Neuronal stem cell (in vitro differentiated cells): ENCODE data around the gene PDZD4.

Experiments used
- DNase-seq: peaks from one replicate; pipeline ENCODE4 v3.0.0-alpha.2; 2013; ENCODE audit warnings: low spot score
- H2AFZ ChIP-seq: one replicate; pipeline ENCODE4 v1.6.1; 2013; ENCODE audit warnings: mild to moderate bottlenecking, low read length, inconsistent platforms
- H2AK5ac ChIP-seq: 2 replicates; pipeline ENCODE4 v1.6.1; 2013; ENCODE audit warnings: low read depth, mild to moderate bottlenecking, inconsistent platforms, low read length, moderate library complexity, mixed read lengths
- H2BK120ac ChIP-seq: 2 replicates; pipeline ENCODE4 v1.6.1; 2013; ENCODE audit warnings: low read depth, mild to moderate bottlenecking, inconsistent platforms, low read length, moderate library complexity, mixed read lengths
- H2BK12ac ChIP-seq: one replicate; pipeline ENCODE4 v1.6.1; 2013; ENCODE audit warnings: low read length, inconsistent platforms
- H2BK15ac ChIP-seq: 2 replicates; pipeline ENCODE4 v1.6.1; 2013; ENCODE audit warnings: mild to moderate bottlenecking, low read length, inconsistent platforms, mixed read lengths
- H2BK5ac ChIP-seq: one replicate; pipeline ENCODE4 v1.6.1; 2013; ENCODE audit warnings: inconsistent platforms, mild to moderate bottlenecking, low read length, moderate library complexity
- H3K14ac ChIP-seq: one replicate; pipeline ENCODE4 v1.6.1; 2013; ENCODE audit warnings: low read length, inconsistent platforms
- H3K18ac ChIP-seq: 2 replicates; pipeline ENCODE4 v1.6.1; 2013; ENCODE audit warnings: low read length, inconsistent platforms
- H3K23ac ChIP-seq: 2 replicates; pipeline ENCODE4 v1.6.1; 2013; ENCODE audit warnings: low read depth, mild to moderate bottlenecking, mixed read lengths, low read length, inconsistent platforms; ENCODE audit not compliant: poor library complexity
- H3K27ac ChIP-seq: replicated peaks from 3 replicates; pipeline ENCODE4 v1.5.1; 2013; ENCODE audit warnings: low read length, inconsistent platforms
- H3K27me3 ChIP-seq, 3 experiments: 2 replicates each; pipeline ENCODE4 v1.6.1; 2013; ENCODE audit warnings: low read length in 3 of 3, mild to moderate bottlenecking in 2 of 3, inconsistent platforms in 1 of 3, low read depth in 1 of 3, mixed read lengths in 1 of 3, moderate library complexity in 1 of 3; ENCODE audit not compliant: control insufficient read depth in 3 of 3, insufficient read depth in 3 of 3
- H3K36me3 ChIP-seq, 2 donors: replicated peaks in 1 of 2; 2 replicates each; pipeline ENCODE4 v1.6.1; 2013; ENCODE audit warnings: low read length in 2 of 2; ENCODE audit not compliant: control insufficient read depth in 2 of 2, insufficient read depth in 2 of 2
- H3K4ac ChIP-seq: 2 replicates; pipeline ENCODE4 v1.6.1; 2013; ENCODE audit warnings: inconsistent platforms, mild to moderate bottlenecking, low read length, moderate library complexity
- H3K4me1 ChIP-seq, 2 donors: 1 replicate in 1 of 2; 2 replicates in 1 of 2; pipeline ENCODE4 v1.6.1; 2013; ENCODE audit warnings: low read length in 2 of 2, low read depth in 1 of 2; ENCODE audit not compliant: control insufficient read depth in 2 of 2, insufficient read depth in 1 of 2
- H3K4me2 ChIP-seq: one replicate; pipeline ENCODE4 v1.6.1; 2013; ENCODE audit warnings: mild to moderate bottlenecking, low read length, inconsistent platforms; ENCODE audit not compliant: insufficient read depth, poor library complexity, severe bottlenecking
- H3K4me3 ChIP-seq, 2 donors: 2 replicates each; pipeline ENCODE4 v1.5.1; 2013; ENCODE audit warnings: low read length in 2 of 2, mild to moderate bottlenecking in 2 of 2, inconsistent platforms in 1 of 2, moderate library complexity in 1 of 2
- H3K79me1 ChIP-seq: one replicate; pipeline ENCODE4 v1.6.1; 2013; ENCODE audit warnings: low read depth, mild to moderate bottlenecking, inconsistent platforms, low read length, moderate library complexity
- H3K9ac ChIP-seq: one replicate; pipeline ENCODE4 v1.6.1; 2013; ENCODE audit warnings: mild to moderate bottlenecking, low read depth, low read length, inconsistent platforms; ENCODE audit not compliant: poor library complexity
- H3K9me3 ChIP-seq, 2 donors: replicated peaks in 1 of 2; 2 replicates each; pipeline versions ENCODE3 to v1.6.1; 2013; ENCODE audit warnings: low read length in 2 of 2, mild to moderate bottlenecking in 2 of 2, inconsistent platforms in 1 of 2, low read depth in 1 of 2, mixed read lengths in 1 of 2, moderate library complexity in 1 of 2; ENCODE audit not compliant: control insufficient read depth in 2 of 2, insufficient read depth in 1 of 2
- H4K8ac ChIP-seq: one replicate; pipeline ENCODE4 v1.6.1; 2013; ENCODE audit warnings: low read depth, mild to moderate bottlenecking, inconsistent platforms, low read length, moderate library complexity
- H4K91ac ChIP-seq: one replicate; pipeline ENCODE4 v1.6.1; 2013; ENCODE audit warnings: low read length, low read depth, mild to moderate bottlenecking, inconsistent platforms; ENCODE audit not compliant: poor library complexity
- WGBS, 2 donors: extraction: QIAGEN DNeasy Blood & Tissue Kit; methylation state at CpG; one replicate each; pipeline ENCODE4 v1.1.7; 2013; ENCODE audit warnings: missing lambda C conversion rate in 2 of 2, mixed read lengths in 1 of 2; ENCODE audit not compliant: insufficient read length in 2 of 2, insufficient replicate concordance in 1 of 2; ENCODE audit errors: extremely low coverage in 2 of 2; 5-methylcytosine and 5-hydroxymethylcytosine counted together

PDZD4 gene

DNA sequence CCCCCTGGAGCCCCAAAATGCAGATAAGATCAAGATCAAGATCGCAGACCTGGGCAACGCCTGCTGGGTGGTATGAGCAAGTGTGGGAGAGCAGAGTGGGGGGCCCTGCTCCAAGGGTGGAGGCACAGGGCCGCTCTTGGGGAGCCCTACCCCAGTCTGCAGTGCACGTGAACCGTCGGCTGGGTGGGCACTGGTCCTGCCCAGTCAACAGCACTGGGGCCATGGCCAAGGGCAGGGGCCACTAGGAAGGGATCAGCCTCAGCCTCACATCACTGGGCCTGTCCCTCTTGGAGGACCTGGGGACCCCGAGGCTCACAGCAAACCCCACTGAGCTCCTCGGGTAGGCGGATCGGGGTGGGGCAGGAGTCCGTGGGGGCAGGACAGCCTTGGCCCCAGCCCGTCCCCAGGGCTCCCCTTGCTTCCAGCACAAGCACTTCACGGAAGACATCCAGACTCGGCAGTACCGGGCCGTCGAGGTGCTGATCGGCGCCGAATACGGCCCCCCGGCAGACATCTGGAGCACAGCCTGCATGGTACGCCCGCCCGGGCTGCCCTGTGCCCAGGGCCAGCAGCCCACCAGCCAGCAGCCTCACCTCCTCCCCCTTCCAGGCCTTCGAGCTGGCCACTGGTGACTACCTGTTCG, 45.9 kb downstream of the PDZD4 start:
- Histone ChIP-seq H3K27me3 (peaks cover 0 to 2% (median 0%) of the 10 kb centered on the region in 3 experiments), H3K4me2 (no peak overlapping the region), H3K36me3 (peaks cover 7 to 21% of the 10 kb centered on the region in 2 donors), H3K14ac (no peak overlapping the region), H3K9ac (no peak overlapping the region), H3K23ac (no peak overlapping the region), H3K27ac (no peak overlapping the region), H2AK5ac (no peak overlapping the region), H4K8ac (no peak overlapping the region), H4K91ac (no peak overlapping the region), H2BK15ac (no peak overlapping the region), H2BK5ac (no peak overlapping the region), H2BK12ac (no peak overlapping the region), H3K18ac (no peak overlapping the region), H2BK120ac (no peak overlapping the region), H2AFZ (no peak overlapping the region), H3K4me3 (no peak overlapping the region), H3K4me1 (peaks cover 0 to 1% of the 10 kb centered on the region in 2 donors), H3K9me3 (no peaks in the 10 kb centered on the region), H3K79me1 (no peaks in the 10 kb centered on the region), H3K4ac (no peak overlapping the region)
- WGBS, 2 donors, result no CpG with 5 or more reads among the region's 27 CpGs
- no peak for DNase-seq

DNA sequence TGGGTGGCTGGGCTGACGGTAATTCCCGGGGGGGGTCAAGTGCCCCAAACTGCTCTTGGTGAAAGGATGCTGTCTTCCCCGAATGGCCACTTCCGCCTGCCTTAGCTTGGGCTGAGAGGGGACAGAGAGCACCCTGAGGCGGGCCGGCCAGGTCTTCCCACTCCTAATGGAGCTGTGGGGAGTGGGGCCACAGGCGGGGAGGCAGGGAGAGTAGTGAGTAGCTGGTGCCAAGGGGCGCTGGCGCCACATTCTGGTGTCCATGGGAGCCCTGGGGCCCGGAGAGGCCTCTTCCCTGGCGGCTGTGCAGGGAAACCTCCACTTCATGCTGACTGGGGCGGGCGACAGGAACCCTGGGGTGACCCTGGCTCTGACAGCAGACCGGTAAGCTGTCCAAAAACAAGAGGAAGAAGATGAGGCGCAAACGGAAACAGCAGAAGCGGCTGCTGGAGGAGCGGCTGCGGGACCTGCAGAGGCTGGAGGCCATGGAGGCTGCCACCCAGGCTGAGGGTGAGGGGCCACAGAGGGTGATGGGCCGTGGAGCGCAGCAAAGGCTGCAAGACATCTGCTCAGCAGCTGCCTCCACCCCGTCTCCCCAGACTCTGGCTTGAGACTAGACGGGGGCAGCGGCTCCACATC, 46.8 kb downstream of the PDZD4 start:
- H2AK5ac ChIP-seq, result no peak overlapping the region
- no CpG with 5 or more reads among the region's 24 CpGs for WGBS, 2 donors
- H2BK5ac ChIP-seq, result no peak overlapping the region
- DNase-seq, result no peak
- no peaks in the 10 kb centered on the region for H3K79me1 ChIP-seq
- no peaks in the 10 kb centered on the region for H3K9me3 ChIP-seq
- H3K36me3 ChIP-seq, result peaks cover 7 to 21% of the 10 kb centered on the region in 2 donors
- no peak overlapping the region for H3K4me3 ChIP-seq
- H3K4me2 ChIP-seq, result no peak overlapping the region
- H3K18ac ChIP-seq, result no peak overlapping the region
- no peak overlapping the region for H3K4ac ChIP-seq
- peak overlapping the region; percentile 58 for H2BK12ac ChIP-seq
- no peak overlapping the region for H2BK120ac ChIP-seq
- H3K14ac ChIP-seq, result no peak overlapping the region
- no peak overlapping the region for H3K27ac ChIP-seq
- no peak overlapping the region for H4K8ac ChIP-seq
- no peak overlapping the region for H4K91ac ChIP-seq
- H3K9ac ChIP-seq, result no peak overlapping the region
- H3K27me3 ChIP-seq, result peaks cover 0 to 2% (median 0%) of the 10 kb centered on the region in 3 experiments
- peaks cover 0 to 1% of the 10 kb centered on the region in 2 donors for H3K4me1 ChIP-seq
- H3K23ac ChIP-seq, result no peak overlapping the region
- no peak overlapping the region for H2BK15ac ChIP-seq
- H2AFZ ChIP-seq, result no peak overlapping the region

DNA sequence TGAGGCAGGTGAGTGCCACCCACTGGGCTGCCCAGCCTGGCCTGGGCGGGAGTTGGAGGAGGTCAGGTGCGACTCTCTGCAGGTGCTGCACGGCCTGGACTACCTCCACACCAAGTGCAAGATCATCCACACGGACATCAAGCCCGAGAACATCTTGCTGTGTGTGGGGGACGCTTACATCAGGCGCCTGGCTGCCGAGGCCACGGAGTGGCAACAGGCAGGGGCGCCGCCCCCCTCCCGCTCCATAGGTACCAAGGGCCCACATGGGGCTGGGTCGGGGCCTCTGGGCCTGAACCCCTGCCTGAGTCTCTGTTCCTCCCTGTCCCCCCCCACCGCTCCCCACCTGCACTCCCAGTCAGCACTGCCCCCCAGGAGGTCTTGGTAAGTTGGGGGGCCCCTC, 47.5 kb downstream of the PDZD4 start:
- Histone ChIP-seq H3K18ac (no peak overlapping the region), H2BK5ac (no peak overlapping the region), H3K4ac (no peak overlapping the region), H3K23ac (peak overlapping the region; percentile 55), H4K91ac (no peak overlapping the region), H3K9ac (no peak overlapping the region), H3K4me1 (peaks cover 0 to 1% of the 10 kb centered on the region in 2 donors), H3K14ac (no peak overlapping the region), H3K27ac (no peak overlapping the region), H3K36me3 (peaks cover 7 to 21% of the 10 kb centered on the region in 2 donors), H3K4me2 (no peak overlapping the region), H2BK12ac (no peak overlapping the region), H2AFZ (no peak overlapping the region), H3K4me3 (no peak overlapping the region), H2BK15ac (no peak overlapping the region), H4K8ac (peak overlapping the region; percentile 43), H3K27me3 (peaks cover 0 to 2% (median 0%) of the 10 kb centered on the region in 3 experiments), H3K9me3 (no peaks in the 10 kb centered on the region), H2BK120ac (no peak overlapping the region), H3K79me1 (no peaks in the 10 kb centered on the region), H2AK5ac (no peak overlapping the region)
- no peak for DNase-seq
- WGBS, 2 donors, result no CpG with 5 or more reads among the region's 14 CpGs

GRCh38 chrX:153782313-153782712, 48.0 kb downstream of the PDZD4 start:
- Histone ChIP-seq H2BK12ac (no peak overlapping the region), H3K4ac (no peak overlapping the region), H3K27ac (no peak overlapping the region), H3K9ac (no peak overlapping the region), H3K4me3 (no peak overlapping the region), H3K79me1 (no peaks in the 10 kb centered on the region), H3K36me3 (peaks cover 7 to 19% of the 10 kb centered on the region in 2 donors), H3K14ac (no peak overlapping the region), H4K8ac (peak overlapping the region; percentile 43), H2BK120ac (no peak overlapping the region), H2AFZ (no peak overlapping the region), H2BK5ac (no peak overlapping the region), H3K4me2 (no peak overlapping the region), H3K4me1 (peaks cover 0 to 1% of the 10 kb centered on the region in 2 donors), H4K91ac (no peak overlapping the region), H2BK15ac (no peak overlapping the region), H2AK5ac (no peak overlapping the region), H3K27me3 (peaks cover 0 to 2% (median 0%) of the 10 kb centered on the region in 3 experiments), H3K9me3 (no peaks in the 10 kb centered on the region), H3K18ac (no peak overlapping the region), H3K23ac (peak overlapping the region; percentile 55)
- no CpG with 5 or more reads among the region's 11 CpGs for WGBS, 2 donors
- no peak for DNase-seq
